WTC11 (cell line): ENCODE measurements around the gene FOXP1. TPM values are rescaled to one million over a fixed set of nuclear protein-coding genes. Genes with fewer than 3 reads are reported as not detected.

Experiments used
- ATAC-seq: fragments of 200-7000 bp; cut with Tn5 transposase; 2 replicates; pipeline ENCODE4 v1.10.0; 2021; ENCODE audit warnings: mild to moderate bottlenecking, moderate library complexity
- CTCF ChIA-PET: fragments of 300-600 bp; sonication (Branson Sonifier 250); formaldehyde crosslinking; loops from one replicate; lab custom pipeline; 2021; ENCODE audit warnings: antibody characterized with exemption; lab: Charles Lee
- POLR2A ChIA-PET: fragments of 350-600 bp; sonication (Branson Sonifier 250); formaldehyde crosslinking; loops from one replicate; lab custom pipeline; 2021; ENCODE audit warnings: antibody characterized with exemption; lab: Charles Lee
- DNase-seq: peaks from one replicate; pipeline ENCODE4 v3.0.0; 2021; ENCODE audit warnings: low spot score
- H3K27ac Mint-ChIP-seq: 2 replicates; pipeline ENCODE4 v1.8.0; 2021; ENCODE audit warnings: mixed read lengths
- H3K27me3 Mint-ChIP-seq: 2 replicates; pipeline ENCODE4 v1.8.0; 2021; ENCODE audit warnings: low read depth, mild to moderate bottlenecking, moderate library complexity, mixed read lengths
- H3K36me3 Mint-ChIP-seq: 2 replicates; pipeline ENCODE4 v1.8.0; 2021; ENCODE audit warnings: mixed read lengths
- H3K4me1 Mint-ChIP-seq: 2 replicates; pipeline ENCODE4 v1.8.0; 2022; ENCODE audit warnings: mixed read lengths
- H3K4me3 Mint-ChIP-seq: 2 replicates; pipeline ENCODE4 v1.8.0; 2021; ENCODE audit warnings: mild to moderate bottlenecking, moderate library complexity, mixed read lengths
- H3K9me3 Mint-ChIP-seq: 2 replicates; pipeline ENCODE4 v1.8.0; 2021; ENCODE audit warnings: mixed read lengths
- AR ChIP-seq: fragments of 250-450 bp; sonication (Bioruptor Pico); IDR thresholded peaks from 2 replicates; pipeline ENCODE4 v1.9.0; 2021; ENCODE audit warnings: mild to moderate bottlenecking
- ATF6 ChIP-seq: sonication (generic); formaldehyde crosslinking; IDR thresholded peaks from 2 replicates; pipeline ENCODE4 v1.8.1; 2023; ENCODE audit warnings: mild to moderate bottlenecking, missing genetic modification reagents
- FOXK1 ChIP-seq: sonication (generic); formaldehyde crosslinking; IDR thresholded peaks from 2 replicates; pipeline ENCODE4 v1.8.0; 2022; ENCODE audit warnings: mild to moderate bottlenecking, moderate library complexity, missing genetic modification reagents
- HMGA2 ChIP-seq: fragments of 250-450 bp; sonication (Bioruptor Pico); IDR thresholded peaks from 2 replicates; pipeline ENCODE4 v1.4.0; 2021; ENCODE audit warnings: mild to moderate bottlenecking, moderate library complexity
- MYBL2 ChIP-seq: sonication (generic); formaldehyde crosslinking; IDR thresholded peaks from 2 replicates; pipeline ENCODE4 v1.8.1; 2023; ENCODE audit warnings: mild to moderate bottlenecking, moderate library complexity, missing genetic modification reagents
- OVOL2 ChIP-seq: fragments of 250-450 bp; sonication (Bioruptor Pico); IDR thresholded peaks from 2 replicates; pipeline ENCODE4 v1.9.0; 2021; ENCODE audit warnings: mild to moderate bottlenecking, borderline replicate concordance
- SMAD3 ChIP-seq: sonication (generic); formaldehyde crosslinking; IDR thresholded peaks from 2 replicates; pipeline ENCODE4 v1.8.0; 2022; ENCODE audit warnings: missing genetic modification reagents, mild to moderate bottlenecking, borderline replicate concordance
- SOX15 ChIP-seq: fragments of 250-450 bp; sonication (Bioruptor Pico); IDR thresholded peaks from 2 replicates; pipeline ENCODE4 v1.9.0; 2021; ENCODE audit warnings: mild to moderate bottlenecking
- SP1 ChIP-seq: sonication (generic); formaldehyde crosslinking; conservative IDR thresholded peaks from 2 replicates; pipeline ENCODE4 v1.8.1; 2022; ENCODE audit warnings: missing genetic modification reagents
- ZBTB21 ChIP-seq: sonication (generic); formaldehyde crosslinking; IDR thresholded peaks from 2 replicates; pipeline ENCODE4 v1.8.1; 2023; ENCODE audit warnings: mild to moderate bottlenecking, missing genetic modification reagents, borderline replicate concordance
- ZNF396 ChIP-seq: fragments of 250-450 bp; sonication (Bioruptor Pico); IDR thresholded peaks from 2 replicates; pipeline ENCODE4 v1.8.0; 2021; ENCODE audit warnings: mild to moderate bottlenecking, moderate library complexity, borderline replicate concordance
- total RNA-seq: library from RNA; stranded (reverse); gene quantifications from 3 replicates; pipeline ENCODE4 v1.2.3, GENCODE V29; 2021
- TF ChIP-seq, protein P1 (sequence below): fragments of 200-600 bp; IDR thresholded peaks from 2 replicates; pipeline ENCODE4 v1.8.0; 2022; ENCODE audit warnings: antibody characterized with exemption
- TF ChIP-seq, protein P2 (sequence below): sonication (generic); formaldehyde crosslinking; conservative IDR thresholded peaks from 2 replicates; pipeline ENCODE4 v1.8.1; 2022; ENCODE audit warnings: mild to moderate bottlenecking, missing genetic modification reagents
- TF ChIP-seq, protein P3 (sequence below): sonication (generic); formaldehyde crosslinking; IDR thresholded peaks from 2 replicates; pipeline ENCODE4 v1.8.1; 2022; ENCODE audit warnings: mild to moderate bottlenecking, missing genetic modification reagents, moderate library complexity, borderline replicate concordance
- TF ChIP-seq, protein P4 (sequence below): fragments of 250-450 bp; sonication (Bioruptor Pico); IDR thresholded peaks from 2 replicates; pipeline ENCODE4 v1.9.0; 2021; ENCODE audit warnings: moderate library complexity, mild to moderate bottlenecking, inconsistent platforms, borderline replicate concordance
- TF ChIP-seq, protein P5 (sequence below): fragments of 250-450 bp; sonication (Bioruptor Pico); conservative IDR thresholded peaks from 2 replicates; pipeline ENCODE4 v1.9.0; 2021; ENCODE audit warnings: mild to moderate bottlenecking
- TF ChIP-seq, protein P6 (sequence below): sonication (generic); formaldehyde crosslinking; IDR thresholded peaks from 2 replicates; pipeline ENCODE4 v1.8.0; 2023; ENCODE audit warnings: missing genetic modification reagents
- TF ChIP-seq, protein P7 (sequence below): sonication (generic); formaldehyde crosslinking; IDR thresholded peaks from 2 replicates; pipeline ENCODE4 v1.8.1; 2022; ENCODE audit warnings: low read depth, mild to moderate bottlenecking, moderate library complexity, missing genetic modification reagents, borderline replicate concordance
- TF ChIP-seq, protein P8 (sequence below): sonication (generic); formaldehyde crosslinking; IDR thresholded peaks from 2 replicates; pipeline ENCODE4 v1.8.1; 2023; ENCODE audit warnings: mild to moderate bottlenecking, missing genetic modification reagents, moderate library complexity

The FOXP1 gene
- total RNA-seq, 1 experiment from 2014 or later = 25.8 TPM

DNA sequence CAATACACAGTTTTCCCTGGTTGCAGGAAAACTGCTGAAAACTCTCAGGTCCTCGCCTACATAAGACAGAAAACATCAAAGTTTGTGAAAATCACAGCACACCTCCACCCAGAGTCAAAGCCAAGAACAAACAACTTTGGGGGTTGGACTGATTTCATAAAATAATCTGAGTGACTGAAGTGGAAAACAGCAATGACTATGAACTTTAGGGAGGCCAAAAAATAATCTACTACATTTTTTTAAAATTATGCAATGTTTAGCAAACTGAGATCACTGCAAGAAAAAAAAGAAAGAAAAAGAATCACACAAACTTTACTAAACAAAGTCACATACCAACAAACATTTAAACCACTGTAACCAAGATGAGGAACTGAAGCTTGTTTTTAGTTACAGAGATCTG, 15.9 kb upstream of the FOXP1 start:
- ATAC-seq = no peak
- no peak for DNase-seq
- H3K9me3 Mint-ChIP-seq = peaks cover 39% of the 10 kb centered on the region
- POLR2A ChIA-PET = no interaction called here
- no peaks in the 10 kb centered on the region for H3K4me1 Mint-ChIP-seq
- H3K4me3 Mint-ChIP-seq = no peak overlapping the region
- H3K27me3 Mint-ChIP-seq = no peaks in the 10 kb centered on the region
- no peak overlapping the region for H3K27ac Mint-ChIP-seq
- CTCF ChIA-PET = no interaction called here
- H3K36me3 Mint-ChIP-seq = peaks cover 27% of the 10 kb centered on the region
- TF ChIP-seq ZNF396 (CRISPR knock-in tag) (no peak), OVOL2 (CRISPR knock-in tag) (no peak), SMAD3 (no peak), HMGA2 (no peak), AR (CRISPR knock-in tag) (no peak), ZBTB21 (no peak), MYBL2 (no peak), SOX15 (CRISPR knock-in tag) (no peak)
- TF ChIP-seq, protein P1, sequence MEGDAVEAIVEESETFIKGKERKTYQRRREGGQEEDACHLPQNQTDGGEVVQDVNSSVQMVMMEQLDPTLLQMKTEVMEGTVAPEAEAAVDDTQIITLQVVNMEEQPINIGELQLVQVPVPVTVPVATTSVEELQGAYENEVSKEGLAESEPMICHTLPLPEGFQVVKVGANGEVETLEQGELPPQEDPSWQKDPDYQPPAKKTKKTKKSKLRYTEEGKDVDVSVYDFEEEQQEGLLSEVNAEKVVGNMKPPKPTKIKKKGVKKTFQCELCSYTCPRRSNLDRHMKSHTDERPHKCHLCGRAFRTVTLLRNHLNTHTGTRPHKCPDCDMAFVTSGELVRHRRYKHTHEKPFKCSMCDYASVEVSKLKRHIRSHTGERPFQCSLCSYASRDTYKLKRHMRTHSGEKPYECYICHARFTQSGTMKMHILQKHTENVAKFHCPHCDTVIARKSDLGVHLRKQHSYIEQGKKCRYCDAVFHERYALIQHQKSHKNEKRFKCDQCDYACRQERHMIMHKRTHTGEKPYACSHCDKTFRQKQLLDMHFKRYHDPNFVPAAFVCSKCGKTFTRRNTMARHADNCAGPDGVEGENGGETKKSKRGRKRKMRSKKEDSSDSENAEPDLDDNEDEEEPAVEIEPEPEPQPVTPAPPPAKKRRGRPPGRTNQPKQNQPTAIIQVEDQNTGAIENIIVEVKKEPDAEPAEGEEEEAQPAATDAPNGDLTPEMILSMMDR = no peak
- TF ChIP-seq, protein P2, sequence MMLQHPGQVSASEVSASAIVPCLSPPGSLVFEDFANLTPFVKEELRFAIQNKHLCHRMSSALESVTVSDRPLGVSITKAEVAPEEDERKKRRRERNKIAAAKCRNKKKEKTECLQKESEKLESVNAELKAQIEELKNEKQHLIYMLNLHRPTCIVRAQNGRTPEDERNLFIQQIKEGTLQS (CRISPR knock-in tag) = no peak
- TF ChIP-seq, protein P3, sequence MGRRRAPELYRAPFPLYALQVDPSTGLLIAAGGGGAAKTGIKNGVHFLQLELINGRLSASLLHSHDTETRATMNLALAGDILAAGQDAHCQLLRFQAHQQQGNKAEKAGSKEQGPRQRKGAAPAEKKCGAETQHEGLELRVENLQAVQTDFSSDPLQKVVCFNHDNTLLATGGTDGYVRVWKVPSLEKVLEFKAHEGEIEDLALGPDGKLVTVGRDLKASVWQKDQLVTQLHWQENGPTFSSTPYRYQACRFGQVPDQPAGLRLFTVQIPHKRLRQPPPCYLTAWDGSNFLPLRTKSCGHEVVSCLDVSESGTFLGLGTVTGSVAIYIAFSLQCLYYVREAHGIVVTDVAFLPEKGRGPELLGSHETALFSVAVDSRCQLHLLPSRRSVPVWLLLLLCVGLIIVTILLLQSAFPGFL = no peak
- TF ChIP-seq, protein P4, sequence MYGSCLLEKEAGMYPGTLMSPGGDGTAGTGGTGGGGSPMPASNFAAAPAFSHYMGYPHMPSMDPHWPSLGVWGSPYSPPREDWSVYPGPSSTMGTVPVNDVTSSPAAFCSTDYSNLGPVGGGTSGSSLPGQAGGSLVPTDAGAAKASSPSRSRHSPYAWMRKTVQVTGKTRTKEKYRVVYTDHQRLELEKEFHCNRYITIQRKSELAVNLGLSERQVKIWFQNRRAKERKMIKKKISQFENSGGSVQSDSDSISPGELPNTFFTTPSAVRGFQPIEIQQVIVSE (CRISPR knock-in tag) = no peak
- TF ChIP-seq, protein P5, sequence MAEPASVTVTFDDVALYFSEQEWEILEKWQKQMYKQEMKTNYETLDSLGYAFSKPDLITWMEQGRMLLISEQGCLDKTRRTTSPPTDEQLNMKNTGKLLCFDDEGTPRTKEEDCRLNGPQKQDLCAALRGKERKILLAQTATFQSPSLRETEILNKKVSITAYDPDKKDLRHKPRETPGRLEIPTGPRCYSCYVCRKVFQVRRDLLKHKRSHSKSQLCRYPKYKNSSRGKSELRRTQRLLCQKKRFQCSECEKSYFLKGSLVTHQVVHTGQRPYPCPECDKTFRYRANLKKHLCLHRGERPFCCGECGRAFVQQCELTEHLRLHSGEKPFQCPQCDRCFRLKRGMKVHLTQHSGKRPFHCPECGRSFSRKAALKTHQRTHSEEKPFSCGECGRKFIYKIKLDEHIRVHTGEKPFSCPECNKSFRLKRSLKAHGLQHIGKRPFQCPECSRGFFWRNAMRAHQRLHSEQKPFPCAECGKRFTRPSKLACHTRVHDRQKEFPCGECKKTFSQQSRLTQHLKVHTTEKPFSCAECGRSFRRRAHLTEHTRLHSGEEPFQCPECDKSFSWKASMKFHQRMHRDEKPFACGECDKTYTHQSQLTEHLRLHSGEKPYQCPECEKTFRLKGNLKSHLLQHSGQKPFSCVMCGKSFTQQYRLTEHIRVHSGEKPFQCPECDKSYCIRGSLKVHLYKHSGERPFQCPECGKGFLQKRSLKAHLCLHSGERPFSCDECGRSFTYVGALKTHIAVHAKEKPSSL (CRISPR knock-in tag) = no peak

DNA sequence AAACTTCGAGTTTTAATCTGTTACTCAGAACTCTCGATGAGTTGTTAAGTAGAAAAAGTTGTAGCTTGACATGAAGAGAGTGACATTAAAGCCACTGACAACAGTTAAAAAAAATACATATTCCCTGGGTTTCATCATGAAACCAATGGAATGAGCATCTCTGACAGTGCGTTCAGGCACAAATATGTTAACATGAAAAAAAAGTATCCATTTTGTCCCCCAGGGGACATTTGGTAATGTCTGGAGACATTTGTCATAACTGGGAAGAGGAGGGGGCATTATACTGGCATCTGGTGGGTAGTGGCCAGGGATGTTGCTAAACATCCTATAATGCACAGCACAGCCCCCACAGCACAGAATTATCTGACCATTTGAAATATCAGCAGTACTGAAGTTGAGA, 14.8 kb upstream of the FOXP1 start:
- H3K36me3 Mint-ChIP-seq = peaks cover 30% of the 10 kb centered on the region
- ChIA-PET POLR2A (no interaction called here), CTCF (interaction anchor here (0.9 to 1.2 kb wide), 2 partner anchors 55 to 83 kb away, joined by 3 read pairs; no protein-coding TSS in a partner anchor)
- H3K27ac Mint-ChIP-seq = no peak overlapping the region
- no peaks in the 10 kb centered on the region for H3K27me3 Mint-ChIP-seq
- H3K4me1 Mint-ChIP-seq = no peaks in the 10 kb centered on the region
- no peak overlapping the region for H3K4me3 Mint-ChIP-seq
- DNase-seq (no peak), ATAC-seq (no peak)
- H3K9me3 Mint-ChIP-seq = peaks cover 44% of the 10 kb centered on the region
- TF ChIP-seq FOXK1 (CRISPR knock-in tag) (no peak), ATF6 (CRISPR knock-in tag) (no peak), SP1 (CRISPR knock-in tag) (no peak)
- TF ChIP-seq, protein P6, sequence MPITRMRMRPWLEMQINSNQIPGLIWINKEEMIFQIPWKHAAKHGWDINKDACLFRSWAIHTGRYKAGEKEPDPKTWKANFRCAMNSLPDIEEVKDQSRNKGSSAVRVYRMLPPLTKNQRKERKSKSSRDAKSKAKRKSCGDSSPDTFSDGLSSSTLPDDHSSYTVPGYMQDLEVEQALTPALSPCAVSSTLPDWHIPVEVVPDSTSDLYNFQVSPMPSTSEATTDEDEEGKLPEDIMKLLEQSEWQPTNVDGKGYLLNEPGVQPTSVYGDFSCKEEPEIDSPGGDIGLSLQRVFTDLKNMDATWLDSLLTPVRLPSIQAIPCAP = no peak
- TF ChIP-seq, protein P7, sequence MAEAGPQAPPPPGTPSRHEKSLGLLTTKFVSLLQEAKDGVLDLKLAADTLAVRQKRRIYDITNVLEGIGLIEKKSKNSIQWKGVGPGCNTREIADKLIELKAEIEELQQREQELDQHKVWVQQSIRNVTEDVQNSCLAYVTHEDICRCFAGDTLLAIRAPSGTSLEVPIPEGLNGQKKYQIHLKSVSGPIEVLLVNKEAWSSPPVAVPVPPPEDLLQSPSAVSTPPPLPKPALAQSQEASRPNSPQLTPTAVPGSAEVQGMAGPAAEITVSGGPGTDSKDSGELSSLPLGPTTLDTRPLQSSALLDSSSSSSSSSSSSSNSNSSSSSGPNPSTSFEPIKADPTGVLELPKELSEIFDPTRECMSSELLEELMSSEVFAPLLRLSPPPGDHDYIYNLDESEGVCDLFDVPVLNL (CRISPR knock-in tag) = no peak
- TF ChIP-seq, protein P8, sequence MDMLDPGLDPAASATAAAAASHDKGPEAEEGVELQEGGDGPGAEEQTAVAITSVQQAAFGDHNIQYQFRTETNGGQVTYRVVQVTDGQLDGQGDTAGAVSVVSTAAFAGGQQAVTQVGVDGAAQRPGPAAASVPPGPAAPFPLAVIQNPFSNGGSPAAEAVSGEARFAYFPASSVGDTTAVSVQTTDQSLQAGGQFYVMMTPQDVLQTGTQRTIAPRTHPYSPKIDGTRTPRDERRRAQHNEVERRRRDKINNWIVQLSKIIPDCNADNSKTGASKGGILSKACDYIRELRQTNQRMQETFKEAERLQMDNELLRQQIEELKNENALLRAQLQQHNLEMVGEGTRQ (CRISPR knock-in tag) = no peak
